GM21447 (cell line): Measurements from ENCODE around the gene RTKN2.
"Not testable (repeated sequence)": the region's sequence is repeated elsewhere in the genome, so short reads cannot be mapped to it uniquely, and the experiment has no call there.

Experiments used
- ATAC-seq: cut with Tn5 transposase; IDR thresholded peaks from one replicate; pipeline ENCODE4 v1.9.1; 2021; ENCODE audit not compliant: unreplicated experiment

Gene RTKN2

DNA sequence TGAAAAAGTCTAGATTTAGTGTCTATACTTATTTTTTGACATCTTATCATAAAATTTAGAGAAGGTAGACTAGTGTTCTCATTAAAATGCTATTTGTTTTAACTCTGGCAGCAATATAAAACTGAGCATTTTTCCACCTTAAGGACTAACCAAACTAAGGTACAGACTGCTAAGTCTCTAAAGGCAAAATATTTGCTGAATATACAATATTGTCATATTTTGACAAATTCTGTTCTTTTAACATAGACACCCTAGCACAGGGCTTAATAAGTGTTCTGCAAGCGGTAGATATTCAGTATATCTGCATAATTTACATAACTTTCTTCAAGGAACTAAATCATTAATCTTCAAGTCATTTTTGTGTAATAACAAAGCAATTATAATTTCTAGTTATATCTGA is 8.6 kb downstream of the RTKN2 start:
- no peak for ATAC-seq

- no peak for ATAC-seq
Measured at GRCh38 chr10:62259456-62259855, 9.2 kb downstream of the RTKN2 start.

DNA sequence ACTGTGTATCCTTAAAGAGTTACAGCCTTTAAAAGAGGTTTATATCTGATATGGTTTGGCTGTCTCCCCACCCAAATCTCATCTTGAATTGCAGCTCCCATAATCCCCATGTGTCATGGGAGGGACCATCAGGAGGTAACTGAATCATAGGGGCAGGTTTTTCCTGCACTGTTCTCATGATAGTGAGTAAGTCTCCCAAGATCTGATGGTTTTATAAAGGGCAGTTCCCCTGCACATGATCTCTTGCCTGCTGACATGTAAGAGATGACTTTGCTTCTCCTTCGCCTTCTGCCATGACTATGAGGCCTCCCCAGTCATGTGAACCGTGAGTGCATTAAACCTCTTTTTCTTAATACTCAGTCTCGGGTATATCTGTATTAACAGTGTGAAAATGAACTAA is 9.7 kb downstream of the RTKN2 start:
- ATAC-seq, result no peak

- no peak for ATAC-seq
Measured at GRCh38 chr10:62253704-62254103, 14.9 kb downstream of the RTKN2 start.

- no peak for ATAC-seq
Measured at GRCh38 chr10:62252051-62252450, 16.6 kb downstream of the RTKN2 start.

GRCh38 chr10:62250594-62251198 is 17.9 kb downstream of the RTKN2 start:
- no peak for ATAC-seq

DNA sequence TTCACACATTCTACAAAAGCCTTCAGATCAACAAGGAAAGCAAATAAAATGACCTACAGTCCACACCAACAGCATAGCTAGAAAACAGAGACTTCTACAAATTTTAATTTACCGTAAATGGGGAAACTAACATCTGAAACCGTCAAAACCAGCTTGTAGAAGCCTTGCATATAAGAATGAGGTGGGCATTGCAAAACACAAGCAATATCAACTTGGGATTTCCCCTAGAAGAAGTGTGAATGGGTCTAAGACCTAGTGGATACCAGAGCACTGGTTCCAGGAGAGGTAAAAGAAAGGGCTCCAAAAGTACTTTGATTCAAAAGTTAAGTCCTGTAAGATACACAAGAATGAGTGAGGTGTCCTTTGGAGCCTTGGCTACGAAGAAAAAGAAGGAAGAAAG is 18.7 kb downstream of the RTKN2 start:
- no peak for ATAC-seq

DNA sequence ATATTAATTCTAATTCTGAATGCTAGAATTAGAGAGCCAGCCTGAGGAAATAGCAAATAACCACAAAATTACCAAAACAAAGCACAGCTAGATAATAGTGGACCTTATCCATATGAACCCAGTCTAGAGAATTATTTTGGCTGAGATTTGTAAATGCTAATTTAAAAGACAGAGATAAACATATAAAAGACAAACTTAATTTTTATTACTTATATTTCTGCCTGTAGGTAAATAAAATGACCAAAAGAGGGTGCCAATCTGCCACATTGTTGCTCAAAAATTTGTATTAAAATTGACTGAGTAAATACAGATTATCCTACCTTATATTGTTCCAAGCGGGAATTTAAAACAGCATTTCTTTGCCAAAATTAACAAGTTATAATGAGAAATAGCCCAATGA is 20.2 kb downstream of the RTKN2 start:
- no peak for ATAC-seq

DNA sequence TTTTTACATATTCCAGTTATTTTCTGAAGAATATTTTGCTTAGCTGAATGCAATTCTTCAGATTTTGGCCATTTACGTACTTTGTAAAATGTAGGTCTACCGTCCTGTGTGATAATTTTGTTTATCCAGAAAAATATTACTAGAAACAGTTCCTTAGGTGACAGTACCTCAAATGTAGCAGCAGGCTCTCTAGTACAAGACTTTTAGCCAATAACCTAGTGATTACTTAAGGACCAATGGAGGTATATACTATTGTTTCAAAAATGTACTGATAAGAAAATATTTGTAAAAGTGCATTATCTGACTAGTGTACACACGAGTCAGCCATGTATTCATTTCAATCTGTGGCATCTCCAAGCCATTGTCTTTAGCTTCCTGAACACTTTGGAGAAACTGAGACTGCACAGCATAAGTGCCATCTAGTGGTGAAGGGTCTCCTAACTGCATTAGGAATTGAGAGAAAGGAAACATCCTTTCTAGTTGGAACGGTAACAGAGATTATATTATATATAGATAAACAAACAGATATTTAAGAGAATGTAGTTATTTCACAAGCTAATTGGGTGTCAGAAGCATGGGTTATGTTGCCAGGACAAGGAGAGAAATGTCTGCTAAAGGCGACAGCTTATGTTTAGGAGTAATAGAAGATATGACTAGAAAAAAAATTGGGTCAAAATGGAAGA is 23.7 kb downstream of the RTKN2 start:
- peak; percentile 60 for ATAC-seq

DNA sequence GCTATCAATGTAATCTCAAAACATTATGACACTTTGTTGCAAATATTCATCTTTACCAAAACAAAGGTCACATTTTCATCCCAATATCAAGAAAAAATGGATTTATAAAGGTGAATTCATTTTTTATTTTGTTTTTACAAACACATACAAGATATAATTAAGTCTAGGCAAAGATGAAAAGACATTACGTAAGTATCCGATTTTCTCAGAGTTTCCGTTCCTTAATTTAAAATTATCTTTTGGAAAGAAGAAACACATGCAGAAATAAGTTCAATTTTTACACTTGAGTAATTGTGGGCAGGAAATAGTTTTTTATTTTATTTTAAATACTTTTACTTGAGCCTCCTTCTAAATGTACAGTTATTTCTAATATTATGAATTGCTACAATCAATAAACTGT is 24.6 kb downstream of the RTKN2 start:
- ATAC-seq, result no peak

DNA sequence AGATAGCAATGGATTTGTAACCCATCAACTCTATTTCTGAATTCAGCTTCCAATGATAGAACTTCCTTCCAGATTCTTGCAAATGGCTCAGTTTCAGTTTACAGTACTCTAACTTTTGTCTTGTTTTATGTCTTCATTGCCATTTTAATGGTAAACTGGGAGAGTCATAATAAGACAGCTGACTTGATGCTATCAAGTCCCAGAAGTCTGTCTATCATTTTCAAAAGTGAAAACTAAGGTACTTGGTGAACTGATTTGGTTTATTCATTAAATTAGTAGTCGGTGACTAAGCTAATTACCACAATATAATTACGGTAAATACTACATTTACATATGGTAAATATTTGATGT is 25.0 kb downstream of the RTKN2 start:
- ATAC-seq, result peak; percentile 43

DNA sequence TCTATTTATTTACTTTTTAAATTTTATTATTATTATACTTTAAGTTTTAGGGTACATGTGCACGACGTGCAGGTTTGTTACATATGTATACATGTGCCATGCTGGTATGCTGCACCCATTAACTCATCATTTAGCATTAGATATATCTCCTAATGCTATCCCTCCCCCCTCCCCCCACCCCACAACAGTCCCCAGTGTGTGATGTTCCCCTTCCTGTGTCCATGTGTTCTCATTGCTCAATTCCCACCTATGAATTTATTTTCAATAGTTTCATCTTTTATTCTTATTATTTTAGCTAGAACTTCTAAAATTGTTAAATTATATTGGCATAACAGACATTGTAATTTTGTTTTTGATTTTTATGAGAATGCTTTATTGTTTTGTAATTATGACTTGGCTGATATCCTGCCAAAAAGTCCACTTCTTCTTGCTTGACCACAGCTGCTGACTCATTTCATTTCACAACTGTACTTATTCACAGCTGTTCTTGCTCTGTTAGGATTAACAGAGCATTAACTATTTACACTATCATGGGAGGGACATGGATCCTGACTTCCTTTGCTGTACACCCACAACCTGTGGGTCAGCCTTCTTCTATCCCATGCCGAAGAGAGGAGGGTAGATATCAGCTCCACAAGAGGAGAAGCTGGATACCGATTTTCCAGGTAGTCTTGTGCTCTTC is 25.5 kb downstream of the RTKN2 start:
- ATAC-seq, result peak; percentile 86

- ATAC-seq, result not testable (repeated sequence)
Measured at GRCh38 chr10:62241521-62241920, 27.1 kb downstream of the RTKN2 start.

DNA sequence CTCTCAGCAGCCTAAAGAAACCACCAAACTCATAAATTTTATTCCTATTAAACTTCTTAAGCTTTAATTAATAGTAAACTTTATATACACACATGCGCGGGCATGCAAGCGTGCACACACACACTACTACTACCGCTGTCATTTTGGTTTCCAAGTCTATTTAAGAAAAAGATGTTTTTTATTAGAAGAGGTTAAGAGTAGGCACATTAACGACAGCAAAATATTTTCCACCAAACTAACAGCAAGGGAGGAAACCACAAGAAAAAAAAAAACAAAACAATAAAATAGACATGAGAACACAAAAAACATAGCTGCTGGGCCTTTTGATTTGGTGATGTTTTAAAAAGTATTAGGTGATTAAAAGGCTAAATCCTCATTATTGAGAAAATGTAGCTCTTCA is 28.6 kb downstream of the RTKN2 start:
- ATAC-seq, result no peak

GRCh38 chr10:62238880-62239279 is 29.8 kb downstream of the RTKN2 start:
- ATAC-seq, result no peak

GRCh38 chr10:62237966-62238365 is 30.7 kb downstream of the RTKN2 start:
- ATAC-seq, result no peak

GRCh38 chr10:62237506-62237905 is 31.1 kb downstream of the RTKN2 start:
- no peak for ATAC-seq

DNA sequence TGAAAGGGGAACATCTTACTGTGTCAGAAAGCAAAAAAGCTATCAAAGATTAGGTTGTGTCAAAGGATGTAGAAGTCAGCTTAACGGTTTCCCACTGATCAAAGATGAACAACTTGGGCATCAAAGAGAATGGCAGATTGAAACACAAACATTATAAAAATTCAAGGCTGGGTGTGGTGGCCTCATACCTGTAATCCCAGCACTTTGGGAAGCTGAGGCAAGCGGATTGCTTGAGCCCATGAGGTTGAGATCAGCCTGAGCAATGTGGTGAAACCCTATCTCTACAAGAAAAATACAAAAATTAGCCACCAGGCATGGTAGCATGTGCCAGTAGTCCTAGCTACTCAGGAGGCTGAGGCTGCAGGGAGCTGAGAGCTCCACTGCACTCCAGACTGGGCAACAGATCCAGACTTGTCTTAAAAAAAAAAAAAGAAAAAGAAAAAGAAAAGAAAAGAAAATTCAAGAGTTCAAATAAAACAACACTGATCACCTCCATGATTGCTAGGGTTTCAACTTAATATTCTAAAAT is 34.5 kb downstream of the RTKN2 start:
- no peak for ATAC-seq

GRCh38 chr10:62233356-62234076 is 35.1 kb downstream of the RTKN2 start:
- no peak for ATAC-seq

- no peak for ATAC-seq
Measured at GRCh38 chr10:62231805-62232204, 36.8 kb downstream of the RTKN2 start.

DNA sequence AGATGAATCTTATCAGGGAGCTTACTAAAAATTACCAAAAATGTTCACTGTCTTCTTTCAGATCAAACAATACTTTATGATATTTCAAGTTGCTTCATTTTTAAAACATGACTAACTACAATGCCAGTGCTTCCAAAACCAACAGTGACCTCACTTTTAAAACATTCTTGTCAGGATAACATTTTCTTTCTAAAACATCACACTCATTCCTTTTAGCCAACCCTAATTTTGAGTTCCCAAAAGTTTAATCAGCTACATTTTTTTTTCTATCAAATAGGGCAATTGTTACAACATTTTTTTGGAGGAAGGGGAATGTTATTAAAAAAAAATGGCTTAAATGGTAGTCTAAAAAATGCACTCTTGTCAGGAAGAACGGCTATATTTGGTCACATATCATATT is 37.3 kb downstream of the RTKN2 start:
- no peak for ATAC-seq
